Trophoblast cell (in vitro differentiated cells and primary cell): ENCODE measurements around the gene HEMK1.

Experiments used
- DNase-seq, 2 donors: peaks; one replicate each; pipeline ENCODE4 v3.0.0-alpha.2; 2016
- H2AFZ ChIP-seq: 2 replicates; pipeline ENCODE4 v1.6.1; 2013; ENCODE audit warnings: low read length, moderate library complexity, mild to moderate bottlenecking; ENCODE audit not compliant: insufficient read depth, poor library complexity
- H2AK5ac ChIP-seq: 2 replicates; pipeline ENCODE4 v1.6.1; 2013; ENCODE audit warnings: mild to moderate bottlenecking, low read length
- H2BK120ac ChIP-seq: 2 replicates; pipeline ENCODE4 v1.6.1; 2013; ENCODE audit warnings: low read length, mild to moderate bottlenecking, moderate library complexity; ENCODE audit not compliant: insufficient read depth, poor library complexity
- H2BK12ac ChIP-seq: 2 replicates; pipeline ENCODE4 v1.6.1; 2013; ENCODE audit warnings: mild to moderate bottlenecking, low read length, moderate library complexity
- H2BK5ac ChIP-seq: 2 replicates; pipeline ENCODE4 v1.6.1; 2013; ENCODE audit warnings: low read length, low read depth, moderate library complexity, mild to moderate bottlenecking; ENCODE audit not compliant: poor library complexity
- H3K14ac ChIP-seq: 2 replicates; pipeline ENCODE4 v1.6.1; 2013; ENCODE audit warnings: mild to moderate bottlenecking, low read length
- H3K18ac ChIP-seq: 2 replicates; pipeline ENCODE4 v1.6.1; 2013; ENCODE audit warnings: mild to moderate bottlenecking, low read length
- H3K23ac ChIP-seq: 2 replicates; pipeline ENCODE4 v1.6.1; 2013; ENCODE audit warnings: low read length
- H3K27ac ChIP-seq: 2 replicates; pipeline ENCODE4 v1.5.1; 2013; ENCODE audit warnings: low read depth, mild to moderate bottlenecking, inconsistent platforms, low read length, moderate library complexity
- H3K27me3 ChIP-seq: 2 replicates; pipeline ENCODE4 v1.6.1; 2013; ENCODE audit warnings: inconsistent platforms, mild to moderate bottlenecking, low read length, moderate library complexity; ENCODE audit not compliant: insufficient read depth
- H3K36me3 ChIP-seq, 2 experiments: 1 replicate in 1 of 2; 2 replicates in 1 of 2; pipeline ENCODE4 v1.6.1; 2013; ENCODE audit warnings: low read length in 2 of 2, mild to moderate bottlenecking in 2 of 2, moderate library complexity in 1 of 2; ENCODE audit not compliant: insufficient read depth in 2 of 2, control insufficient read depth in 1 of 2
- H3K4ac ChIP-seq: 2 replicates; pipeline ENCODE4 v1.6.1; 2013; ENCODE audit warnings: low read depth, mild to moderate bottlenecking, low read length, moderate library complexity
- H3K4me1 ChIP-seq, 2 experiments: 1 replicate in 1 of 2; 2 replicates in 1 of 2; pipeline ENCODE4 v1.6.1; 2013; ENCODE audit warnings: low read length in 2 of 2, mild to moderate bottlenecking in 2 of 2, moderate library complexity in 1 of 2; ENCODE audit not compliant: insufficient read depth in 2 of 2, control insufficient read depth in 1 of 2
- H3K4me2 ChIP-seq: 2 replicates; pipeline ENCODE4 v1.6.1; 2013; ENCODE audit warnings: inconsistent platforms, mild to moderate bottlenecking, low read length, moderate library complexity
- H3K4me3 ChIP-seq: 2 replicates; pipeline ENCODE4 v1.5.1; 2013; ENCODE audit warnings: mild to moderate bottlenecking, low read depth, low read length, inconsistent platforms
- H3K79me1 ChIP-seq: one replicate; pipeline ENCODE4 v1.6.1; 2013; ENCODE audit warnings: low read length
- H3K79me2 ChIP-seq: 2 replicates; pipeline ENCODE4 v1.6.1; 2013; ENCODE audit warnings: low read length, mild to moderate bottlenecking; ENCODE audit not compliant: control insufficient read depth, insufficient read depth, poor library complexity
- H3K9ac ChIP-seq: 2 replicates; pipeline ENCODE4 v1.6.1; 2013; ENCODE audit warnings: mild to moderate bottlenecking, low read length
- H3K9me3 ChIP-seq: 2 replicates; pipeline ENCODE4 v1.6.1; 2013; ENCODE audit warnings: low read depth, mild to moderate bottlenecking, control low read depth, inconsistent platforms, low read length; ENCODE audit not compliant: insufficient read depth
- H4K12ac ChIP-seq: 2 replicates; pipeline ENCODE4 v1.6.1; 2013; ENCODE audit warnings: low read depth, mild to moderate bottlenecking, low read length, moderate library complexity
- H4K8ac ChIP-seq: 2 replicates; pipeline ENCODE4 v1.6.1; 2013; ENCODE audit warnings: low read depth, mild to moderate bottlenecking, low read length, moderate library complexity
- H4K91ac ChIP-seq: one replicate; pipeline ENCODE4 v1.6.1; 2013; ENCODE audit warnings: low read depth, mild to moderate bottlenecking, low read length, moderate library complexity
- WGBS: extraction: QIAGEN DNeasy Blood & Tissue Kit; methylation state at CpG from one replicate; pipeline ENCODE4 v1.1.7; 2013; ENCODE audit warnings: missing lambda C conversion rate; ENCODE audit not compliant: insufficient read length, insufficient coverage; ENCODE audit errors: extremely low coverage; 5-methylcytosine and 5-hydroxymethylcytosine counted together

HEMK1 gene

GRCh38 chr3:50542177-50543034 lies 26.9 kb upstream of the HEMK1 start:
- no peaks in the 10 kb centered on the region for H3K4me1 ChIP-seq
- H4K91ac ChIP-seq, result no peak overlapping the region
- no peaks in the 10 kb centered on the region for H3K27me3 ChIP-seq
- no CpG with 5 or more reads among the region's 2 CpGs for WGBS
- DNase-seq, result peak; percentile 59 to 85
- no peak overlapping the region for H2BK120ac ChIP-seq
- H3K27ac ChIP-seq, result no peak overlapping the region
- H2AK5ac ChIP-seq, result no peak overlapping the region
- no peak overlapping the region for H2BK12ac ChIP-seq
- H3K9ac ChIP-seq, result no peak overlapping the region
- H2BK5ac ChIP-seq, result no peak overlapping the region
- no peak overlapping the region for H2AFZ ChIP-seq
- no peak overlapping the region for H3K4ac ChIP-seq
- H3K23ac ChIP-seq, result no peak overlapping the region
- H4K8ac ChIP-seq, result no peak overlapping the region
- H3K4me3 ChIP-seq, result no peak overlapping the region
- no peaks in the 10 kb centered on the region for H3K36me3 ChIP-seq
- no peak overlapping the region for H3K14ac ChIP-seq
- H3K18ac ChIP-seq, result no peak overlapping the region
- no peaks in the 10 kb centered on the region for H3K9me3 ChIP-seq
- H3K79me2 ChIP-seq, result no peaks in the 10 kb centered on the region
- no peaks in the 10 kb centered on the region for H3K79me1 ChIP-seq
- H3K4me2 ChIP-seq, result no peak overlapping the region
- H4K12ac ChIP-seq, result no peak overlapping the region

GRCh38 chr3:50545781-50546180 lies 23.5 kb upstream of the HEMK1 start:
- H3K79me1 ChIP-seq, result no peaks in the 10 kb centered on the region
- no peaks in the 10 kb centered on the region for H3K36me3 ChIP-seq
- H3K18ac ChIP-seq, result no peak overlapping the region
- no peak overlapping the region for H3K14ac ChIP-seq
- no peak for DNase-seq
- H3K23ac ChIP-seq, result no peak overlapping the region
- H4K12ac ChIP-seq, result no peak overlapping the region
- H3K4me2 ChIP-seq, result no peak overlapping the region
- no CpG with 5 or more reads among the region's 1 CpG for WGBS
- no peak overlapping the region for H4K91ac ChIP-seq
- H2BK12ac ChIP-seq, result no peak overlapping the region
- H3K4me1 ChIP-seq, result no peaks in the 10 kb centered on the region
- H3K4me3 ChIP-seq, result no peak overlapping the region
- no peak overlapping the region for H2AK5ac ChIP-seq
- H3K4ac ChIP-seq, result no peak overlapping the region
- no peak overlapping the region for H2BK5ac ChIP-seq
- no peaks in the 10 kb centered on the region for H3K9me3 ChIP-seq
- H3K9ac ChIP-seq, result no peak overlapping the region
- no peak overlapping the region for H4K8ac ChIP-seq
- no peaks in the 10 kb centered on the region for H3K79me2 ChIP-seq
- no peaks in the 10 kb centered on the region for H3K27me3 ChIP-seq
- H3K27ac ChIP-seq, result no peak overlapping the region
- no peak overlapping the region for H2BK120ac ChIP-seq
- no peak overlapping the region for H2AFZ ChIP-seq

GRCh38 chr3:50549226-50549625 lies 20.1 kb upstream of the HEMK1 start:
- Histone ChIP-seq H3K79me1 (no peaks in the 10 kb centered on the region), H3K4me2 (no peak overlapping the region), H2AFZ (no peak overlapping the region), H3K4ac (no peak overlapping the region), H3K36me3 (no peaks in the 10 kb centered on the region), H2AK5ac (no peak overlapping the region), H2BK5ac (no peak overlapping the region), H4K12ac (no peak overlapping the region), H3K79me2 (no peaks in the 10 kb centered on the region), H2BK12ac (no peak overlapping the region), H3K14ac (no peak overlapping the region), H3K18ac (no peak overlapping the region), H3K4me3 (no peak overlapping the region), H3K23ac (no peak overlapping the region), H4K8ac (no peak overlapping the region), H3K4me1 (no peaks in the 10 kb centered on the region), H3K27me3 (no peaks in the 10 kb centered on the region), H3K9ac (no peak overlapping the region), H3K27ac (no peak overlapping the region), H4K91ac (no peak overlapping the region), H2BK120ac (no peak overlapping the region), H3K9me3 (no peaks in the 10 kb centered on the region)
- no CpG with 5 or more reads among the region's 3 CpGs for WGBS
- no peak for DNase-seq

- Histone ChIP-seq H4K91ac (no peak overlapping the region), H4K8ac (no peak overlapping the region), H2AK5ac (no peak overlapping the region), H3K18ac (no peak overlapping the region), H3K23ac (no peak overlapping the region), H2BK12ac (no peak overlapping the region), H3K36me3 (no peaks in the 10 kb centered on the region), H3K4me2 (no peak overlapping the region), H2AFZ (no peak overlapping the region), H3K14ac (no peak overlapping the region), H3K79me1 (no peaks in the 10 kb centered on the region), H4K12ac (no peak overlapping the region), H3K4me1 (no peaks in the 10 kb centered on the region), H3K9ac (no peak overlapping the region), H3K27ac (no peak overlapping the region), H3K4me3 (no peak overlapping the region), H3K4ac (no peak overlapping the region), H2BK120ac (no peak overlapping the region), H3K79me2 (no peaks in the 10 kb centered on the region), H2BK5ac (no peak overlapping the region), H3K9me3 (no peaks in the 10 kb centered on the region), H3K27me3 (no peaks in the 10 kb centered on the region)
- peak; percentile 58 to 74 for DNase-seq
- no CpG with 5 or more reads among the region's 13 CpGs for WGBS
Measured at GRCh38 chr3:50550079-50550736, 19.1 kb upstream of the HEMK1 start.
